Bronchial epithelial cell (primary cell): ENCODE results near the gene LAMC3. TPM values are rescaled to one million over a fixed set of nuclear protein-coding genes. Genes with fewer than 3 reads are reported as not detected.

ENCODE experiments used
- DNase-seq: peaks from one replicate; pipeline ENCODE4 v3.0.0-alpha.2; 2010; ENCODE audit warnings: low read depth
- FAIRE-seq: peaks from 2 replicates; lab custom pipeline; 2011; peaks lifted over from hg19 to GRCh38; lab: Jason Lieb, UNC
- H3K27me3 ChIP-seq: 2 replicates; pipeline ENCODE4 v1.5.1; 2011; ENCODE audit warnings: low read length; ENCODE audit not compliant: control insufficient read depth, insufficient read depth
- H3K36me3 ChIP-seq: 2 replicates; pipeline ENCODE4 v1.5.1; 2011; ENCODE audit warnings: low read length; ENCODE audit not compliant: control insufficient read depth, insufficient read depth
- H3K4me3 ChIP-seq: 2 replicates; pipeline ENCODE4 v1.5.1; 2011; ENCODE audit warnings: mild to moderate bottlenecking, low read depth, low read length, control low read depth
- CTCF ChIP-seq: IDR thresholded peaks from 2 replicates; pipeline ENCODE4 v1.5.1; 2011; ENCODE audit warnings: mild to moderate bottlenecking, moderate library complexity, low read length, control low read depth, inconsistent platforms; ENCODE audit not compliant: insufficient read depth, severe bottlenecking
- total RNA-seq: library from RNA; depleted of rRNA; stranded (reverse); fragments of >200 nt; gene quantifications from 2 replicates; pipeline ENCODE4 v1.2.1, GENCODE V29; 2014

The LAMC3 gene
- total RNA-seq, 1 donor from 2014 or later, result not detected

GRCh38 chr9:130975932-130976841 is 32.8 kb upstream of the LAMC3 start:
- DNase-seq (no peak), FAIRE-seq (no peak)
- Histone ChIP-seq H3K27me3 (peaks cover 28% of the 10 kb centered on the region), H3K4me3 (no peak overlapping the region), H3K36me3 (no peaks in the 10 kb centered on the region)
- TF ChIP-seq CTCF, result no peak

DNA sequence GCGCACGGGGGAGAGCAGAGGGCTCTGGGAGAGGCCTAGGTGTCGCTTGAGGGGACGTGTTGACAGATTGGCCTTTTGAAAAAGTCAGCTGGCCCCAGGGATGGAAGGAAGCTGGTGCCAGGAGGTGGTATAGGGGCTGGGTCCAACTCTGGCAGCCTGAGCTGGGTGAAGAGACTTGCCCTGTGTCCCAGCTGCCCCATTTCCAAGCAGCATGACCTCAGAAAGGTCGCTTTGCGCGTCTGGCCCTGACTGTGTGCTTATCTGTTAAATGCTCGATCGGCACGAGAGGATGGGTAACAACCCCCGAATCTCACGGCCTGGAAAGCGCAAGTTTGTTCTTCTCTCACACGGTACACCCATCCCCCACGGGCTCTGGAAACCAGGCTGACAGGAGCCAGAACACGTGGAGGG is 31.2 kb upstream of the LAMC3 start:
- H3K36me3 ChIP-seq, result no peaks in the 10 kb centered on the region
- H3K4me3 ChIP-seq, result no peak overlapping the region
- no peak for DNase-seq
- no peak for FAIRE-seq
- H3K27me3 ChIP-seq, result peaks cover 32% of the 10 kb centered on the region
- no peak for TF ChIP-seq CTCF

GRCh38 chr9:130979591-130980385 is 29.2 kb upstream of the LAMC3 start:
- TF ChIP-seq CTCF, result no peak
- DNase-seq (no peak), FAIRE-seq (no peak)
- H3K27me3 ChIP-seq, result peaks cover 18% of the 10 kb centered on the region
- no peak overlapping the region for H3K4me3 ChIP-seq
- no peaks in the 10 kb centered on the region for H3K36me3 ChIP-seq

- H3K27me3 ChIP-seq, result peaks cover 18% of the 10 kb centered on the region
- H3K36me3 ChIP-seq, result no peaks in the 10 kb centered on the region
- no peak for TF ChIP-seq CTCF
- H3K4me3 ChIP-seq, result no peak overlapping the region
- DNase-seq (no peak), FAIRE-seq (no peak)
These were observed 28.4 kb upstream of the LAMC3 start for GRCh38 chr9:130980526-130980925.

DNA sequence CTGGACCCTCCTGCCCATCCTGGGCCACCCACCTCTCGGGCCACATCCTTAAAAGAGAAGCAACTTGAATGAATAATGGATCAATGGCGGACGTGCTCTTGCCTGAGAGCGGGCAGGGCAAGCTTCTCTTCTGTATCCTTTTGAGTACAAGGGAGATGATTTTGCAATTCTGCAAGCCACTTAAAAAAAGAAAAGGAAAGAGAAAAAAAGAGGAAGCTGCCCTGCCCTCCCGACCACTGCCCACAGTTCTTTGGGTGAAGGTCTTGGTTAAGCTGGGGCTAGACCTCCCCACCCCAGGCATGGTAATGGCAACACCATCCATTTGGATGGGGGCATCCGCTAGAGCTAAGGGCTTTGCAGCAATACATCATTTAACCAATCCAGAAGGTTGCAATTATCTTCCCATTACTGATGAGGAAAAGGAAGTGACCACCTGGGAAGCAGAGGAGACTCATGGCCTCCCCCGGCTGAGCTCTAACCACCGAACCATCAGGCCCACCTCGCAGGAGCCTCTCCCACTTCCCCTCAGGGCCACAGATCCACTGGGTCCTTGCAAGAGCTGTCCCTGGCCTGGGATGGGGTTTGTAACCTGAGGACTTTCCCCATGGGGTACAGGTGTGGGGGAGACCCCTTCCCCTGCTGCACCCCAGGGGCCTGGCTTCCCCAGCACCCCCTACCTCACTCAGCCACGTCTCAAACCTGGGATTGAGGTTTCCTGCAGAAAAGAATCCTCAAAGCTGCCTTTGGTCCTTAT is 27.8 kb upstream of the LAMC3 start:
- no peak for TF ChIP-seq CTCF
- no peak for DNase-seq
- no peak overlapping the region for H3K4me3 ChIP-seq
- H3K36me3 ChIP-seq, result no peaks in the 10 kb centered on the region
- FAIRE-seq, result no peak
- H3K27me3 ChIP-seq, result peaks cover 18% of the 10 kb centered on the region
